ENCODE measurements around the gene USP24.
"Not testable (repeated sequence)": the region's sequence is repeated elsewhere in the genome, so short reads cannot be mapped to it uniquely, and the experiment has no call there.

USP24 gene

GRCh38 chr1:55033265-55033614 lies 181.9 kb downstream of the USP24 start:
- no peak for DNase-seq

GRCh38 chr1:55031098-55031497 lies 184.1 kb downstream of the USP24 start:
- DNase-seq, result not testable (repeated sequence)

- not testable (repeated sequence) for DNase-seq
Observed at GRCh38 chr1:55026682-55027081, 188.5 kb downstream of the USP24 start.

GRCh38 chr1:55024163-55024562 lies 191.0 kb downstream of the USP24 start:
- DNase-seq, result not testable (repeated sequence)

- DNase-seq, result peak; percentile 24 to 41
Observed at GRCh38 chr1:55021942-55022546, 193.1 kb downstream of the USP24 start.

- no peak for DNase-seq
Observed at GRCh38 chr1:55018395-55018794, 196.8 kb downstream of the USP24 start.
